Smooth muscle cell of the brain vasculature (primary cell): ENCODE results near the gene CACUL1.
"Not testable (repeated sequence)": the region's sequence is repeated elsewhere in the genome, so short reads cannot be mapped to it uniquely, and the experiment has no call there.

Experiments
- DNase-seq: peaks from one replicate; pipeline ENCODE4 v3.0.0-alpha.2; 2012; ENCODE audit warnings: low read depth, low spot score

Gene CACUL1

GRCh38 chr10:118768041-118768919, 13.5 kb upstream of the CACUL1 start:
- DNase-seq, result no peak

- DNase-seq, result no peak
These were observed 12.7 kb upstream of the CACUL1 start for GRCh38 chr10:118767297-118768040.

GRCh38 chr10:118764195-118764594, 9.4 kb upstream of the CACUL1 start:
- no peak for DNase-seq

- DNase-seq, result no peak
These were observed 8.6 kb upstream of the CACUL1 start for GRCh38 chr10:118763202-118763988.

- no peak for DNase-seq
These were observed 5.5 kb upstream of the CACUL1 start for GRCh38 chr10:118760265-118760664.

- no peak for DNase-seq
These were observed 3.7 kb upstream of the CACUL1 start for GRCh38 chr10:118758449-118758848.

- no peak for DNase-seq
These were observed 578 bp downstream of the CACUL1 start for GRCh38 chr10:118754229-118754555.

GRCh38 chr10:118753331-118754228, 1.2 kb downstream of the CACUL1 start:
- no peak for DNase-seq

GRCh38 chr10:118752409-118752808, 2.4 kb downstream of the CACUL1 start:
- DNase-seq, result no peak

GRCh38 chr10:118751265-118751664, 3.5 kb downstream of the CACUL1 start:
- no peak for DNase-seq

- no peak for DNase-seq
These were observed 6.7 kb downstream of the CACUL1 start for GRCh38 chr10:118748041-118748440.

GRCh38 chr10:118746246-118746645, 8.5 kb downstream of the CACUL1 start:
- DNase-seq, result no peak

GRCh38 chr10:118745056-118745455, 9.7 kb downstream of the CACUL1 start:
- no peak for DNase-seq

GRCh38 chr10:118744346-118744918, 10.3 kb downstream of the CACUL1 start:
- DNase-seq, result not testable (repeated sequence)

GRCh38 chr10:118742782-118743181, 12.0 kb downstream of the CACUL1 start:
- no peak for DNase-seq

GRCh38 chr10:118742032-118742431, 12.7 kb downstream of the CACUL1 start:
- DNase-seq, result no peak

- DNase-seq, result no peak
These were observed 16.4 kb downstream of the CACUL1 start for GRCh38 chr10:118738406-118738805.

- DNase-seq, result no peak
These were observed 17.0 kb downstream of the CACUL1 start for GRCh38 chr10:118737603-118738302.

GRCh38 chr10:118735294-118735693, 19.5 kb downstream of the CACUL1 start:
- no peak for DNase-seq

- no peak for DNase-seq
These were observed 20.3 kb downstream of the CACUL1 start for GRCh38 chr10:118734475-118734874.
